ENCODE measurements around the gene POLDIP3. TPM values are rescaled to one million over a fixed set of nuclear protein-coding genes. Genes with fewer than 3 reads are reported as not detected.
"Not testable (repeated sequence)": the region's sequence is repeated elsewhere in the genome, so short reads cannot be mapped to it uniquely, and the experiment has no call there.

The POLDIP3 gene
- polyA plus RNA-seq, 3 donors = 27.4 to 32.6 (median 30.0) TPM

GRCh38 chr22:42603427-42603826 is 11.3 kb downstream of the POLDIP3 start:
- 90 to 93% (median 90%) methylated on average over 2 of the region's 2 CpGs for WGBS, 3 donors
- H3K27ac ChIP-seq (ENCODE audit: low read depth, low read length) = no peak overlapping the region

GRCh38 chr22:42602470-42602869 is 12.2 kb downstream of the POLDIP3 start:
- H3K27ac ChIP-seq (ENCODE audit: low read depth, low read length) = no peak overlapping the region

GRCh38 chr22:42601879-42602465 is 12.7 kb downstream of the POLDIP3 start:
- H3K27ac ChIP-seq (ENCODE audit: low read depth, low read length) = no peak overlapping the region
- 56 to 97% (median 87%) methylated on average over 6 of the region's 6 CpGs for WGBS, 3 donors

More at GRCh38 chr22:42602470-42602869, 12.2 kb downstream of the POLDIP3 start:
- 71 to 78% (median 73%) methylated on average over 2 of the region's 2 CpGs for WGBS, 3 donors

GRCh38 chr22:42596863-42597530 is 17.7 kb downstream of the POLDIP3 start:
- WGBS, 3 donors = 87 to 93% (median 88%) methylated on average over 11 of the region's 11 CpGs
- no peak overlapping the region for H3K27ac ChIP-seq (ENCODE audit: low read depth, low read length)

GRCh38 chr22:42596336-42596735 is 18.3 kb downstream of the POLDIP3 start:
- no peak overlapping the region for H3K27ac ChIP-seq (ENCODE audit: low read depth, low read length)
- 54 to 77% (median 55%) methylated on average over 5 of the region's 5 CpGs for WGBS, 3 donors

GRCh38 chr22:42595434-42595833 is 19.2 kb downstream of the POLDIP3 start:
- WGBS, 3 donors = 67 to 85% (median 72%) methylated on average over 3 of the region's 3 CpGs
- no peak overlapping the region for H3K27ac ChIP-seq (ENCODE audit: low read depth, low read length)

GRCh38 chr22:42591987-42592386 is 22.7 kb downstream of the POLDIP3 start:
- WGBS, 3 donors = 95 to 97% (median 96%) methylated on average over 12 of the region's 12 CpGs
- H3K27ac ChIP-seq (ENCODE audit: low read depth, low read length) = no peak overlapping the region

GRCh38 chr22:42587588-42588175 is 27.0 kb downstream of the POLDIP3 start:
- 57 to 87% (median 71%) methylated on average over 5 of the region's 5 CpGs for WGBS, 3 donors
- H3K27ac ChIP-seq (ENCODE audit: low read depth, low read length) = no peak overlapping the region

- no peak overlapping the region for H3K27ac ChIP-seq (ENCODE audit: low read depth, low read length)
- WGBS, 3 donors = 75 to 96% (median 79%) methylated on average over 4 of the region's 4 CpGs
Measured at GRCh38 chr22:42586381-42586780, 28.3 kb downstream of the POLDIP3 start.

GRCh38 chr22:42585096-42585495 is 29.6 kb downstream of the POLDIP3 start:
- no peak overlapping the region for H3K27ac ChIP-seq (ENCODE audit: low read depth, low read length)
- 79 to 87% (median 82%) methylated on average over 8 of the region's 8 CpGs for WGBS, 3 donors

- 92 to 97% (median 95%) methylated on average over 4 of the region's 4 CpGs for WGBS, 3 donors
Measured at GRCh38 chr22:42584364-42584940, 30.2 kb downstream of the POLDIP3 start.

GRCh38 chr22:42582987-42583386 is 31.7 kb downstream of the POLDIP3 start:
- WGBS, 3 donors = 88 to 100% (median 92%) methylated on average over 1 of the region's 1 CpG
- H3K27ac ChIP-seq (ENCODE audit: low read depth, low read length) = no peak overlapping the region

More at GRCh38 chr22:42584364-42584940, 30.2 kb downstream of the POLDIP3 start:
- H3K27ac ChIP-seq (ENCODE audit: low read depth, low read length) = no peak overlapping the region

- no peak overlapping the region for H3K27ac ChIP-seq (ENCODE audit: low read depth, low read length)
- WGBS, 3 donors = 6 to 10% (median 7%) methylated on average over 38 to 64 of the region's 64 CpGs
Measured at GRCh38 chr22:42581762-42582716, 32.6 kb downstream of the POLDIP3 start.

- 0 to 1% (median 0%) methylated on average over 9 to 11 of the region's 22 CpGs for WGBS, 3 donors
Measured at GRCh38 chr22:42581194-42581761, 33.4 kb downstream of the POLDIP3 start.

GRCh38 chr22:42580040-42580439 is 34.6 kb downstream of the POLDIP3 start:
- 88 to 92% (median 89%) methylated on average over 3 of the region's 4 CpGs for whole genome bisulfite sequencing, 3 donors
- H3K27ac ChIP-seq (ENCODE audit: low read depth, low read length) = not testable (repeated sequence)

More at GRCh38 chr22:42581194-42581761, 33.4 kb downstream of the POLDIP3 start:
- H3K27ac ChIP-seq (ENCODE audit: low read depth, low read length) = not testable (repeated sequence)

GRCh38 chr22:42577623-42578240 is 37.0 kb downstream of the POLDIP3 start:
- WGBS, 3 donors = 86 to 91% (median 90%) methylated on average over 14 to 15 of the region's 15 CpGs
- no peak overlapping the region for H3K27ac ChIP-seq (ENCODE audit: low read depth, low read length)

- WGBS, 3 donors = 91 to 95% (median 94%) methylated on average over 8 of the region's 9 CpGs
Measured at GRCh38 chr22:42577141-42577540, 37.5 kb downstream of the POLDIP3 start.

More at GRCh38 chr22:42577141-42577540, 37.5 kb downstream of the POLDIP3 start:
- not testable (repeated sequence) for H3K27ac ChIP-seq (ENCODE audit: low read depth, low read length)

All from adipose tissue (tissue), 3 donors.